Cardiac muscle cell (in vitro differentiated cells and primary cell): ENCODE data around the gene BAIAP2. TPM values are rescaled to one million over a fixed set of nuclear protein-coding genes. Genes with fewer than 3 reads are reported as not detected.

Experiments
- DNase-seq, 2 donors: peaks; one replicate each; pipeline versions ENCODE4 v3.0.0 to v3.0.0-alpha.2; 2010 to 2017; ENCODE audit warnings: low read depth in 1 of 2, low spot score in 1 of 2
- H3K27ac ChIP-seq: fragments of 200-600 bp; sonication (generic); 2 replicates; pipeline ENCODE4 v1.5.1; 2016
- H3K27me3 ChIP-seq: fragments of 200-600 bp; sonication (generic); 2 replicates; pipeline ENCODE4 v1.6.0; 2016; ENCODE audit warnings: control low read depth
- H3K36me3 ChIP-seq: fragments of 200-600 bp; sonication (generic); 2 replicates; pipeline ENCODE4 v1.5.1; 2016; ENCODE audit warnings: control low read depth
- H3K4me1 ChIP-seq: fragments of 200-600 bp; sonication (generic); 2 replicates; pipeline ENCODE4 v1.8.1; 2017; ENCODE audit warnings: low read depth, mild to moderate bottlenecking, mixed run types
- H3K4me3 ChIP-seq: fragments of 200-600 bp; sonication (generic); 2 replicates; pipeline ENCODE4 v1.5.1; 2016; ENCODE audit warnings: mild to moderate bottlenecking
- H3K9me3 ChIP-seq: fragments of 200-600 bp; sonication (generic); 2 replicates; pipeline ENCODE4 v1.5.1; 2017; ENCODE audit warnings: low read depth, mild to moderate bottlenecking, control low read depth
- CTCF ChIP-seq: IDR thresholded peaks from 2 replicates; pipeline ENCODE4 v1.5.1; 2012; ENCODE audit warnings: low read depth, mild to moderate bottlenecking, low read length
- polyA plus RNA-seq: library from polyadenylated mRNA; unstranded; fragments of >200 nt; fragmentation: Nextera tagmentation; extraction: Ambion mirVana; gene quantifications from 2 replicates; pipeline ENCODE4 v1.2.1, GENCODE V29; 2016
- total RNA-seq: library from RNA; depleted of rRNA; stranded (reverse); fragments of >200 nt; gene quantifications from 2 replicates; pipeline ENCODE4 v1.2.3, GENCODE V29; 2016

Gene BAIAP2
- total and polyA plus RNA-seq, 2 experiments from 2014 or later = 22.5 to 24.9 TPM

GRCh38 chr17:81035521-81036196, 708 bp downstream of the BAIAP2 start:
- Histone ChIP-seq H3K27me3 (no peaks in the 10 kb centered on the region), H3K9me3 (no peaks in the 10 kb centered on the region), H3K36me3 (no peaks in the 10 kb centered on the region), H3K4me1 (peaks cover 4% of the 10 kb centered on the region), H3K4me3 (peak overlapping the region; percentile 71), H3K27ac (no peak overlapping the region)
- no peak for TF ChIP-seq CTCF
- DNase-seq = peak; percentile 42 to 53

GRCh38 chr17:81036197-81036941, 1.4 kb downstream of the BAIAP2 start:
- TF ChIP-seq CTCF = no peak
- no peak for DNase-seq
- Histone ChIP-seq H3K9me3 (no peaks in the 10 kb centered on the region), H3K27me3 (no peaks in the 10 kb centered on the region), H3K4me3 (peak overlapping the region; percentile 71), H3K4me1 (peaks cover under 1% of the 10 kb centered on the region), H3K27ac (no peak overlapping the region), H3K36me3 (no peaks in the 10 kb centered on the region)

GRCh38 chr17:81037026-81037797, 2.3 kb downstream of the BAIAP2 start:
- Histone ChIP-seq H3K27ac (no peak overlapping the region), H3K9me3 (no peaks in the 10 kb centered on the region), H3K27me3 (no peaks in the 10 kb centered on the region), H3K4me1 (no peaks in the 10 kb centered on the region), H3K36me3 (no peaks in the 10 kb centered on the region), H3K4me3 (no peak overlapping the region)
- no peak for DNase-seq
- no peak for TF ChIP-seq CTCF

GRCh38 chr17:81037798-81038733, 3.1 kb downstream of the BAIAP2 start:
- H3K27ac ChIP-seq = no peak overlapping the region
- H3K4me1 ChIP-seq = no peaks in the 10 kb centered on the region
- no peak for TF ChIP-seq CTCF
- no peaks in the 10 kb centered on the region for H3K9me3 ChIP-seq
- no peaks in the 10 kb centered on the region for H3K27me3 ChIP-seq
- H3K4me3 ChIP-seq = no peak overlapping the region
- no peak for DNase-seq
- no peaks in the 10 kb centered on the region for H3K36me3 ChIP-seq

- DNase-seq = no peak
- Histone ChIP-seq H3K27me3 (no peaks in the 10 kb centered on the region), H3K4me1 (no peaks in the 10 kb centered on the region), H3K36me3 (no peaks in the 10 kb centered on the region), H3K4me3 (no peak overlapping the region), H3K27ac (no peak overlapping the region), H3K9me3 (no peaks in the 10 kb centered on the region)
- TF ChIP-seq CTCF = no peak
Measured at GRCh38 chr17:81039096-81039495, 4.1 kb downstream of the BAIAP2 start.
